HFFc6 (cell line): ENCODE data around the gene LENEP. TPM values are rescaled to one million over a fixed set of nuclear protein-coding genes. Genes with fewer than 3 reads are reported as not detected.

Experiments used
- DNase-seq: peaks from one replicate; pipeline ENCODE4 v3.0.0-alpha.2; 2018
- H3K27ac Mint-ChIP-seq: 2 replicates; pipeline ENCODE4 v1.8.0; 2020; ENCODE audit warnings: mild to moderate bottlenecking, mixed read lengths
- H3K27me3 Mint-ChIP-seq: 2 replicates; pipeline ENCODE4 v1.8.0; 2021; ENCODE audit warnings: mild to moderate bottlenecking, moderate library complexity, mixed read lengths; ENCODE audit not compliant: insufficient read depth
- H3K36me3 Mint-ChIP-seq: 2 replicates; pipeline ENCODE4 v1.8.0; 2021; ENCODE audit warnings: low read depth, mixed read lengths
- H3K4me1 Mint-ChIP-seq: 2 replicates; pipeline ENCODE4 v1.8.0; 2020; ENCODE audit warnings: low read depth, mixed read lengths
- H3K4me3 Mint-ChIP-seq: 2 replicates; pipeline ENCODE4 v1.8.0; 2020; ENCODE audit warnings: mild to moderate bottlenecking, moderate library complexity, mixed read lengths
- H3K9me3 Mint-ChIP-seq: 2 replicates; pipeline ENCODE4 v1.8.0; 2020; ENCODE audit warnings: mild to moderate bottlenecking, mixed read lengths
- CTCF ChIP-seq: fragments of 200-600 bp; sonication (generic); IDR thresholded peaks from 2 replicates; pipeline ENCODE4 v1.5.0; 2021; ENCODE audit warnings: antibody characterized with exemption, mild to moderate bottlenecking
- total RNA-seq, 6 experiments: library from RNA; stranded (reverse); fragmentation: NEBNext Ultra II Directional; extraction: Animal tissue kit (Norgen Biotek cat#: 25700); gene quantifications; 2 replicates in 1 of 6; 3 replicates in 5 of 6; pipeline ENCODE4 v1.2.3, GENCODE V29; 2021

The LENEP gene
- total RNA-seq, 6 experiments from 2014 or later, result 0.46 TPM; not detected in 5

GRCh38 chr1:154954541-154954940 is 38.8 kb upstream of the LENEP start:
- Mint-ChIP-seq H3K36me3 (no peaks in the 10 kb centered on the region), H3K4me3 (peak overlapping the region; percentile 95; the same call in 1 of the 2 replicates), H3K9me3 (no peaks in the 10 kb centered on the region), H3K27me3 (peaks cover 4% of the 10 kb centered on the region), H3K27ac (peak overlapping the region; percentile 97), H3K4me1 (peaks cover 32% of the 10 kb centered on the region)
- DNase-seq, result no peak
- no peak for TF ChIP-seq CTCF

GRCh38 chr1:154955039-154955717 is 38.2 kb upstream of the LENEP start:
- peaks cover 4% of the 10 kb centered on the region for H3K27me3 Mint-ChIP-seq
- H3K36me3 Mint-ChIP-seq, result no peaks in the 10 kb centered on the region
- DNase-seq, result peak; percentile 86
- H3K4me1 Mint-ChIP-seq, result peaks cover 32% of the 10 kb centered on the region
- peak overlapping the region; percentile 97 for H3K27ac Mint-ChIP-seq
- peak overlapping the region; percentile 95 for H3K4me3 Mint-ChIP-seq
- H3K9me3 Mint-ChIP-seq, result no peaks in the 10 kb centered on the region
- no peak for TF ChIP-seq CTCF

DNA sequence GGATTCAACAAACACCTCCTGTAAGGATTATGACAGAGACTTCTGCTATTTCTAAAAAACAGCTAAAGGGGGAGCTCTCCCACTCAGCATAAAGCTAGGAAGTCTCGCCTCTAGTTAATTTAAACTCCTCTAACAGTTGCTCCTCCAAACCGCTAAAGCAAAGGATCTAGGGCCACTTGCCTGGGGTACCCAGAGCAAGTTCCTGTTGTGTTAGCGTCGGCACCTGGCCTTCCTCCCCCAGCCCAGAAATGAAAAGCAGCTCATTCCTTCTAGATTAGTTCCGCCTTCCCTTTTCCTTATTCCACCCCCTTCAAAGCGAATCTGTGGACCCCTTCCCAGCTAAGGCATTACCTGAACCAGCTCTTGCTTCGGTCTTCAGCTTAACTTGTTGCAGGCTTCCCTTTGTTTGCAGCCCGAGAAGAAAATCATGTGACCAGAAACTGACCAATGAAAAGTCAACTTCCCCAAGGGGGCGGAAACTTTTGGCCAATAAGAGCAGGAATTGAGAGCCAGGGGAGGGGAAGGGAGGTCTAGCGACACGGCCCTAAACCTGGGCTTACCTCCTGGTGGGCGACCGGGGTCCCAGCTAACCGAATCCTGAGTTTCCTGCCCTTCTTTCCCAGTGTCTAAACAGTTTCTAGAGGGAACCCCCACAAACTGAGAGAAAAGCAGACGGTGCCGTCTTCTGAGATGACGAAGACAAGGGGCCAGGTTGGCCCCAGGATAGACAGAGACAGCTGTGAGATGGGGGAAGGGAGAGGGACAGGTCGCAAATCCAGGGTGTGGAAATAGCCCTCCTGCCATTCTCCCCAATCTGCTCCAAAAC is 37.5 kb upstream of the LENEP start, which contains the start of gene PBXIP1:
PBXIP1 (minus strand) TSS at position 382 of the 826 bp plus-strand sequence. CDS start 2,378 bp downstream, outside the sequence.
- TF ChIP-seq CTCF, result peak; percentile 68
- Mint-ChIP-seq H3K36me3 (no peaks in the 10 kb centered on the region), H3K27ac (peak within 1 kb of the TSS; percentile 97), H3K27me3 (peaks cover 7% of the 10 kb centered on the region), H3K9me3 (no peaks in the 10 kb centered on the region), H3K4me1 (peaks cover 39% of the 10 kb centered on the region), H3K4me3 (peak within 1 kb of the TSS; percentile 95)
- peak; percentile 84 for DNase-seq

GRCh38 chr1:154956544-154956941 is 36.8 kb upstream of the LENEP start:
- H3K27me3 Mint-ChIP-seq, result peaks cover 12% of the 10 kb centered on the region
- no peak for TF ChIP-seq CTCF
- peaks cover 41% of the 10 kb centered on the region for H3K4me1 Mint-ChIP-seq
- no peak for DNase-seq
- no peaks in the 10 kb centered on the region for H3K9me3 Mint-ChIP-seq
- H3K4me3 Mint-ChIP-seq, result peak overlapping the region; percentile 95
- H3K36me3 Mint-ChIP-seq, result no peaks in the 10 kb centered on the region
- peak overlapping the region; percentile 97 for H3K27ac Mint-ChIP-seq

DNA sequence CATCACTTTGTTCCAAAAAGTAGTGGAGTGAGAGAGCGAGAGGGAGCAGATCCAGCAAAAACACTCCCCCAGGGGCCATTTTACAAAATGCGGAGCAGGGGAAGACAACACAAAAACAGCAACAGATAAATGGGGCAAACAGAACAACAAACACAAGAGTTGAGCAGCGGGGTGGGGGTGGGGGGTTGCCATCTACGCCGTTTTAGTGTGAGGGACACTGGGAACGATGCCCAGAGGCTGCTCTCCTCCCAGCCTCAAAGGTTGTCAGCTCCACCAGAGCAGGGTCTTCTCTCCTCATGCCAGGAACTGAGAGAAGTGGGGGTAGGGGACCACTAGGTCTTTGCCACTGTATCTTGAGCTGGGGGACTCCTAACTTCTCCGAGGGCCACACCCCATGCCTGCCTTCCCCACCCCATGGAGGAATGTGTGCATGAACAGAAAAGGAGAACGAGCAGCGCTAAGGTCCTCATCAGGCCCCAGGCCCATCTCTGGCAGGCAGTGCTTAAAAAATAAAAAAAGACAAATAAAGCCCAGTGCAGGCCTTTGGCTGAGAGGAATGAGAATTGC is 36.2 kb upstream of the LENEP start:
- Mint-ChIP-seq H3K4me3 (peak overlapping the region; percentile 27; the same call in 1 of the 2 replicates), H3K36me3 (peaks cover under 1% of the 10 kb centered on the region; the same call in 1 of the 2 replicates), H3K9me3 (no peaks in the 10 kb centered on the region), H3K27me3 (peaks cover 13% of the 10 kb centered on the region), H3K4me1 (peaks cover 43% of the 10 kb centered on the region), H3K27ac (peak overlapping the region; percentile 97)
- DNase-seq, result no peak
- no peak for TF ChIP-seq CTCF
